Measurements from ENCODE around the gene SP6. TPM values are rescaled to one million over a fixed set of nuclear protein-coding genes. Genes with fewer than 3 reads are reported as not detected.

Gene SP6
- total and polyA plus RNA-seq, 2 of the 4 experiments (the other 2 are of a cell fraction): under 0.01 to 0.31 TPM

GRCh38 chr17:47845716-47846075, 5.3 kb downstream of the SP6 start (continued):
- no peak for TF ChIP-seq RFX5 (IDR thresholded peaks at IDR 0.05; ENCODE audit: low read depth, low read length)
- TF ChIP-seq SMC3 (IDR thresholded peaks at IDR 0.05; ENCODE audit: low read depth, low read length): no peak
- no peak for TF ChIP-seq RAD21 (IDR thresholded peaks at IDR 0.05; ENCODE audit: low read length)
- TF ChIP-seq RCOR1 (IDR thresholded peaks at IDR 0.05; ENCODE audit: insufficient replicate concordance, low read length): no peak

GRCh38 chr17:47844814-47845715, 5.9 kb downstream of the SP6 start:
- no TSS peak for BruUV-seq (replicated peaks)
- H3K4me2 ChIP-seq (ENCODE audit: low read depth, low read length): no peak overlapping the region
- no peak overlapping the region for H3K4ac ChIP-seq (ENCODE audit: low read depth, low read length)
- H2BK15ac ChIP-seq (ENCODE audit: low read depth, low read length): no peak overlapping the region
- no peaks in the 10 kb centered on the region for H4K20me1 ChIP-seq (ENCODE audit: insufficient read depth, low read length)
- no peak overlapping the region for H3K56ac ChIP-seq (ENCODE audit: extremely low read depth, insufficient read depth, low read length)
- H2AFZ ChIP-seq (replicated peaks; ENCODE audit: low read length, poor library complexity): no peak overlapping the region
- no peaks in the 10 kb centered on the region for H3K9me3 ChIP-seq (ENCODE audit: control insufficient read depth, insufficient read depth, low read length)
- no peak overlapping the region for H4K91ac ChIP-seq (ENCODE audit: insufficient read depth, low read depth, low read length)
- H4K8ac ChIP-seq (ENCODE audit: low read depth in 2 of 2, low read length in 2 of 2): no peak overlapping the region
- TF ChIP-seq CEBPB (IDR thresholded peaks at IDR 0.05; ENCODE audit: low read depth, low read length) (no peak), CTCF (conservative IDR thresholded peaks at IDR 0.05; ENCODE audit: low read depth, low read length) (peak; percentile 37), RFX5 (IDR thresholded peaks at IDR 0.05; ENCODE audit: low read depth, low read length) (no peak), NFE2L2 (IDR thresholded peaks at IDR 0.05; ENCODE audit: low read depth, low read length) (no peak), SMC3 (IDR thresholded peaks at IDR 0.05; ENCODE audit: low read depth, low read length) (0 out of 2 replicates have a peak, but pooled peaks have one; percentile 9)
- peaks cover 4% of the 10 kb centered on the region; the same call in 1 of the 2 replicates for H3K4me1 ChIP-seq (ENCODE audit: control insufficient read depth, insufficient read depth, low read length)
- intact Hi-C loops (cut with micrococcal nuclease) (loop anchor here (5.0 kb wide), 1 partner anchor 102 kb away; no protein-coding TSS in a partner anchor), dilution Hi-C loops (cut with HindIII; ENCODE audit: low sequenced_read_pairs, unreplicated experiment) (no loop called here), in situ Hi-C loops (cut with MboI; ENCODE audit: low sequenced_read_pairs) (loop anchor here (5.0 kb wide), 2 partner anchors 47 to 172 kb away; no protein-coding TSS in a partner anchor)
- no peak overlapping the region for H3K23ac ChIP-seq (ENCODE audit: low read depth, low read length)
- H3K4me3 ChIP-seq (ENCODE audit: insufficient read depth, low read depth, low read length): no peak overlapping the region
- H3K27me3 ChIP-seq (ENCODE audit: control insufficient read depth, insufficient read depth, low read length): peaks cover 49% of the 10 kb centered on the region
- H2BK120ac ChIP-seq (ENCODE audit: low read depth, low read length): no peak overlapping the region
- H3K79me1 ChIP-seq (ENCODE audit: low read depth in 1 of 2, low read length in 2 of 2): peaks cover 7 to 13% of the 10 kb centered on the region in 2 experiments; a peak in 3 of 4 replicates
- no peak overlapping the region for H2BK5ac ChIP-seq (ENCODE audit: low read depth, low read length, poor library complexity, severe bottlenecking)
- no peak overlapping the region for H2AK5ac ChIP-seq (ENCODE audit: low read depth, low read length)
- H3K18ac ChIP-seq (ENCODE audit: low read depth, low read length): no peak overlapping the region
- DNase-seq (peak; percentile 18), ATAC-seq (ENCODE audit: low read depth) (no peak)
- H3K9me1 ChIP-seq (ENCODE audit: insufficient read depth, low read length): peaks cover 3% of the 10 kb centered on the region; the same call in 1 of the 2 replicates
- no peak overlapping the region for H4K5ac ChIP-seq (ENCODE audit: low read depth, low read length)
- ChIA-PET POLR2A (ENCODE audit: unreplicated experiment) (no interaction called here), CTCF (interaction anchor here (0.7 to 1.8 kb wide), 4 partner anchors 41 to 46 kb away, joined by 3 to 6 read pairs (median 4); no protein-coding TSS in a partner anchor)
- H3K14ac ChIP-seq (replicated peaks; ENCODE audit: low read depth, low read length): no peak overlapping the region
- H2BK20ac ChIP-seq (ENCODE audit: low read depth, low read length): no peak overlapping the region
- peak overlapping the region; percentile 19 for H2AK9ac ChIP-seq (replicated peaks; ENCODE audit: low read depth, low read length, poor library complexity)
- H3K36me3 ChIP-seq (ENCODE audit: control insufficient read depth, insufficient read depth, low read length): no peaks in the 10 kb centered on the region
- H3K27ac ChIP-seq (ENCODE audit: insufficient read depth, low read length): no peak overlapping the region
- no peak overlapping the region for H3K9ac ChIP-seq (ENCODE audit: low read depth, low read length)
- no CpG with 5 or more reads among the region's 4 CpGs for WGBS, 2 experiments (ENCODE audit: extremely low coverage in 2 of 2, insufficient read length in 1 of 2)
